HepG2 (cell line): ENCODE data around the gene CISH. TPM values are rescaled to one million over a fixed set of nuclear protein-coding genes. Genes with fewer than 3 reads are reported as not detected.

ENCODE experiments used
- ATF1 ChIP-seq: IDR thresholded peaks from 2 replicates; pipeline ENCODE4 v1.6.1; 2016; ENCODE audit warnings: mild to moderate bottlenecking, control low read depth
- CENPT ChIP-seq: sonication (generic); formaldehyde crosslinking; IDR thresholded peaks from 2 replicates; pipeline ENCODE4 v1.8.0; 2022; ENCODE audit warnings: low read depth, mild to moderate bottlenecking, moderate library complexity, missing genetic modification reagents
- CREM ChIP-seq, 2 experiments: sonication (generic) in 1 of 2; formaldehyde crosslinking in 1 of 2; IDR thresholded peaks; 2 replicates each; pipeline versions ENCODE4 v1.4.0 to v1.6.1; 2016 to 2020; ENCODE audit warnings: antibody characterized with exemption in 1 of 2, mild to moderate bottlenecking in 1 of 2, missing genetic modification reagents in 1 of 2
- DRAP1 ChIP-seq: IDR thresholded peaks from 2 replicates; pipeline ENCODE4 v1.6.1; 2016; ENCODE audit warnings: missing genetic modification reagents, missing compliant biosample characterization
- HOXA3 ChIP-seq: sonication (generic); formaldehyde crosslinking; IDR thresholded peaks from 2 replicates; pipeline ENCODE4 v1.5.0; 2020; ENCODE audit warnings: missing genetic modification reagents
- NFRKB ChIP-seq: fragments of 450-650 bp; IDR thresholded peaks from 2 replicates; pipeline ENCODE4 v1.6.1; 2017
- PATZ1 ChIP-seq: sonication (generic); formaldehyde crosslinking; IDR thresholded peaks from 2 replicates; pipeline ENCODE4 v1.4.0; 2020; ENCODE audit warnings: missing genetic modification reagents
- PHB2 ChIP-seq: fragments of 450-650 bp; IDR thresholded peaks from 2 replicates; pipeline ENCODE4 v1.6.1; 2018; ENCODE audit not compliant: partially characterized antibody
- RARA ChIP-seq: IDR thresholded peaks from 2 replicates; pipeline ENCODE4 v1.6.1; 2016; ENCODE audit warnings: missing genetic modification reagents, missing compliant biosample characterization
- SALL2 ChIP-seq: sonication (generic); formaldehyde crosslinking; IDR thresholded peaks from 2 replicates; pipeline ENCODE4 v1.8.1; 2023; ENCODE audit warnings: mild to moderate bottlenecking, missing genetic modification reagents, inconsistent platforms
- THAP7 ChIP-seq: sonication (generic); formaldehyde crosslinking; IDR thresholded peaks from 2 replicates; pipeline ENCODE4 v1.8.1; 2023; ENCODE audit warnings: mild to moderate bottlenecking, missing genetic modification reagents
- THYN1 ChIP-seq: sonication (generic); formaldehyde crosslinking; IDR thresholded peaks from 2 replicates; pipeline ENCODE4 v1.8.1; 2023; ENCODE audit warnings: low read depth, mild to moderate bottlenecking, moderate library complexity, missing genetic modification reagents, borderline replicate concordance
- YY1 ChIP-seq: IDR thresholded peaks from 2 replicates; pipeline ENCODE4 v1.6.1; 2011; ENCODE audit warnings: low read length, low read depth, moderate library complexity, mild to moderate bottlenecking; ENCODE audit not compliant: insufficient read depth, insufficient replicate concordance
- ZNF160 ChIP-seq: sonication (generic); formaldehyde crosslinking; IDR thresholded peaks from 2 replicates; pipeline ENCODE4 v1.8.0; 2022; ENCODE audit warnings: mild to moderate bottlenecking, inconsistent platforms, missing genetic modification reagents
- ZNF18 ChIP-seq: sonication (generic); formaldehyde crosslinking; IDR thresholded peaks from 2 replicates; pipeline ENCODE4 v1.8.0; 2022; ENCODE audit warnings: mild to moderate bottlenecking, missing genetic modification reagents; ENCODE audit not compliant: insufficient replicate concordance
- ZNF329 ChIP-seq: sonication (generic); formaldehyde crosslinking; IDR thresholded peaks from 2 replicates; pipeline ENCODE4 v1.9.0; 2021; ENCODE audit warnings: low read depth, mild to moderate bottlenecking, missing genetic modification reagents
- ZNF773 ChIP-seq: sonication (generic); formaldehyde crosslinking; IDR thresholded peaks from 2 replicates; pipeline ENCODE4 v1.4.0; 2020; ENCODE audit warnings: missing genetic modification reagents, borderline replicate concordance
- ZNF839 ChIP-seq: sonication (generic); formaldehyde crosslinking; IDR thresholded peaks from 2 replicates; pipeline ENCODE4 v1.4.0; 2020; ENCODE audit warnings: missing genetic modification reagents, mild to moderate bottlenecking, borderline replicate concordance
- ZNF883 ChIP-seq: sonication (generic); formaldehyde crosslinking; IDR thresholded peaks from 2 replicates; pipeline ENCODE4 v1.5.1; 2020; ENCODE audit warnings: mild to moderate bottlenecking, missing genetic modification reagents; ENCODE audit errors: not compliant biosample characterization
- ZUFSP ChIP-seq: sonication (generic); formaldehyde crosslinking; IDR thresholded peaks from 2 replicates; pipeline ENCODE4 v1.9.0; 2021; ENCODE audit warnings: missing genetic modification reagents, mild to moderate bottlenecking, borderline replicate concordance
- polyA plus RNA-seq, 8 experiments: library from polyadenylated mRNA; depleted of rRNA in 3 of 8; stranded (reverse) in 7 of 8; unstranded in 1 of 8; fragments of >200 nt; fragmentation: Illumina TruSeq in 4 of 8; extraction: Trizol in 4 of 8; gene quantifications; 2 replicates each; pipeline versions ENCODE4 v1.2.1 to v1.2.3, GENCODE V29; 2011 to 2016; ENCODE audit warnings: low read depth in 4 of 8, missing spikeins in 1 of 8, mixed read lengths in 1 of 8; ENCODE audit not compliant: insufficient read depth in 1 of 8
- total RNA-seq, 5 experiments: library from RNA; depleted of rRNA; stranded (reverse); fragments of >200 nt; fragmentation: Illumina TruSeq; extraction: Trizol; gene quantifications; 2 replicates each; pipeline ENCODE4 v1.2.3, GENCODE V29; 2016; ENCODE audit warnings: low read depth in 1 of 5

The CISH gene
- total and polyA plus RNA-seq, 2 of the 13 experiments (the other 11 are each of a cell fraction or from before 2014, with no cell fraction given) = 0.91 to 1.5 TPM

- TF ChIP-seq PATZ1 (CRISPR knock-in tag) = peak; percentile 97
- TF ChIP-seq ZNF329 (CRISPR knock-in tag) = peak; percentile 19; the same call in 1 of the 2 replicates
- TF ChIP-seq ZNF18 (CRISPR knock-in tag) = peak; percentile 40
- 0 out of 2 replicates have a peak, but pooled peaks have one; percentile 18 for TF ChIP-seq DRAP1 (CRISPR knock-in tag)
- TF ChIP-seq RARA (CRISPR knock-in tag) = peak; percentile 87
- peak; percentile 53 for TF ChIP-seq CREM (IDR thresholded peaks at IDR 0.05)
- no peak for TF ChIP-seq CREM (CRISPR knock-in tag; IDR thresholded peaks at IDR 0.05)
- peak; percentile 68; the same call in 1 of the 2 replicates for TF ChIP-seq ZNF160 (CRISPR knock-in tag)
- TF ChIP-seq PHB2 = no peak
- TF ChIP-seq ZNF773 (CRISPR knock-in tag) = peak; percentile 87; the same call in 1 of the 2 replicates
- TF ChIP-seq SALL2 (CRISPR knock-in tag) = peak; percentile 83
- TF ChIP-seq ZUFSP (CRISPR knock-in tag) = no peak
- peak; percentile 91 for TF ChIP-seq ZNF883 (CRISPR knock-in tag)
- peak; percentile 72 for TF ChIP-seq HOXA3
- no peak for TF ChIP-seq NFRKB
- no peak for TF ChIP-seq YY1
- no peak for TF ChIP-seq THAP7
- no peak; the same call in 1 of the 2 replicates for TF ChIP-seq ZNF839 (CRISPR knock-in tag)
- no peak for TF ChIP-seq ATF1
- no peak for TF ChIP-seq THYN1
- TF ChIP-seq CENPT (CRISPR knock-in tag) = no peak
Measured at GRCh38 chr3:50611464-50612233, at the start of gene CISH (continued).
